K562 (cell line): ENCODE data around the gene ITPR1. TPM values are rescaled to one million over a fixed set of nuclear protein-coding genes. Genes with fewer than 3 reads are reported as not detected.

Experiments
- ATF4 ChIP-seq: fragments of 450-650 bp; formaldehyde crosslinking; IDR thresholded peaks from 2 replicates; pipeline ENCODE4 v1.4.0; 2022; ENCODE audit warnings: mild to moderate bottlenecking, moderate library complexity
- DPF2 ChIP-seq: fragments of 450-650 bp; IDR thresholded peaks from 2 replicates; pipeline ENCODE4 v1.6.1; 2016
- FOXM1 ChIP-seq, 2 experiments: fragments of 450-650 bp in 1 of 2; sonication (generic) in 1 of 2; formaldehyde crosslinking in 1 of 2; IDR thresholded peaks; 2 replicates each; pipeline versions ENCODE4 v1.6.1 to v1.9.0; 2017 to 2022; ENCODE audit warnings: low read depth in 2 of 2, mild to moderate bottlenecking in 2 of 2, missing genetic modification reagents in 1 of 2, moderate library complexity in 1 of 2
- MEF2A ChIP-seq: IDR thresholded peaks from 2 replicates; pipeline ENCODE4 v1.6.1; 2011; ENCODE audit warnings: low read depth, mild to moderate bottlenecking, low read length, moderate library complexity; ENCODE audit not compliant: control insufficient read depth
- NCOA6 ChIP-seq: fragments of 450-650 bp; IDR thresholded peaks from 2 replicates; pipeline ENCODE4 v1.6.1; 2017; ENCODE audit warnings: mild to moderate bottlenecking
- NR3C1 ChIP-seq: sonication (generic); formaldehyde crosslinking; IDR thresholded peaks from 2 replicates; pipeline ENCODE4 v1.8.1; 2022; ENCODE audit warnings: missing genetic modification reagents
- POLR2AphosphoS5 ChIP-seq: IDR thresholded peaks from 2 replicates; pipeline ENCODE4 v1.6.1; 2011; ENCODE audit warnings: mild to moderate bottlenecking, low read depth, low read length, moderate library complexity; ENCODE audit not compliant: control insufficient read depth, insufficient read depth
- RCOR1 ChIP-seq, 2 experiments: IDR thresholded peaks; 2 replicates each; pipeline ENCODE4 v1.6.1; 2012; ENCODE audit warnings: low read depth in 2 of 2, low read length in 2 of 2, borderline replicate concordance in 1 of 2, improper control_type of control experiment in 1 of 2
- TAF1 ChIP-seq: IDR thresholded peaks from 2 replicates; pipeline ENCODE4 v1.6.1; 2011; ENCODE audit warnings: mild to moderate bottlenecking, low read length, moderate library complexity; ENCODE audit not compliant: insufficient read depth, control insufficient read depth, severe bottlenecking; ENCODE audit errors: extremely low read depth
- TEAD4 ChIP-seq, 2 experiments: sonication (generic) in 1 of 2; formaldehyde crosslinking in 1 of 2; IDR thresholded peaks; 2 replicates each; pipeline versions ENCODE4 v1.6.1 to v1.8.0; 2012 to 2022; ENCODE audit warnings: borderline replicate concordance in 1 of 2, inconsistent platforms in 1 of 2, low read length in 1 of 2, mild to moderate bottlenecking in 1 of 2, missing genetic modification reagents in 1 of 2
- ZNF24 ChIP-seq: fragments of 450-650 bp; IDR thresholded peaks from 2 replicates; pipeline ENCODE4 v1.6.1; 2016
- polyA plus RNA-seq, 8 experiments: library from polyadenylated mRNA; depleted of rRNA in 4 of 8; stranded (reverse) in 5 of 8; unstranded in 3 of 8; fragments of >200 nt; fragmentation: Nextera tagmentation in 2 of 8; fragmentation: Illumina TruSeq in 1 of 8; extraction: Ambion mirVana in 2 of 8; extraction: Trizol in 1 of 8; gene quantifications; 2 replicates each; pipeline versions ENCODE4 v1.2.1 to v1.2.3, GENCODE V29; 2011 to 2014; ENCODE audit warnings: inconsistent platforms in 1 of 8, missing spikeins in 1 of 8
- total RNA-seq, 7 experiments: library from RNA; depleted of rRNA in 6 of 7; stranded (reverse); fragments of >200 nt in 6 of 7; fragmentation: Illumina TruSeq in 2 of 7; extraction: Trizol in 2 of 7; gene quantifications; 2 replicates each; pipeline versions ENCODE4 v1.2.1 to v1.2.3, GENCODE V29; 2011 to 2021; ENCODE audit warnings: low replicate concordance in 1 of 7

ITPR1 gene
- total and polyA plus RNA-seq, 9 of the 15 experiments (the other 6 are each of a cell fraction or from before 2014, with no cell fraction given): 22.4 to 40.0 (median 27.4) TPM

GRCh38 chr3:4462369-4463040, 30.6 kb upstream of the ITPR1 start (continued):
- peak; percentile 77 for TF ChIP-seq TEAD4 (IDR thresholded peaks at IDR 0.05; ENCODE audit: low read length)
- TF ChIP-seq TEAD4 (CRISPR knock-in tag; IDR thresholded peaks at IDR 0.05; ENCODE audit: borderline replicate concordance): no peak
- peak; percentile 47; the same call in 1 of the 2 replicates for TF ChIP-seq FOXM1 (IDR thresholded peaks at IDR 0.05; ENCODE audit: low read depth)
- TF ChIP-seq FOXM1 (CRISPR knock-in tag; IDR thresholded peaks at IDR 0.05; ENCODE audit: low read depth): no peak
- TF ChIP-seq TAF1: no peak
- no peak for TF ChIP-seq NCOA6
- 0 out of 2 replicates have a peak, but pooled peaks have one; percentile 7 for TF ChIP-seq MEF2A
- TF ChIP-seq NR3C1 (CRISPR knock-in tag): no peak
- no peak for TF ChIP-seq ATF4 (CRISPR knock-in tag)
- TF ChIP-seq POLR2AphosphoS5: peak; percentile 41; the same call in 1 of the 2 replicates
- no peak for TF ChIP-seq ZNF24
- peak in 1 of 2 experiments; percentile 62; a peak in 1 of 4 replicates for TF ChIP-seq RCOR1 (IDR thresholded peaks at IDR 0.05; ENCODE audit: borderline replicate concordance in 1 of 2, low read depth in 2 of 2, low read length in 2 of 2)
- TF ChIP-seq DPF2: peak; percentile 73; the same call in 1 of the 2 replicates
